GM12873 (cell line): ENCODE measurements around the gene ZNF200.

Experiments used
- TF ChIP-seq, protein P1 (sequence below): IDR thresholded peaks from 2 replicates; pipeline ENCODE4 v1.5.1; 2012; ENCODE audit warnings: low read depth, mild to moderate bottlenecking, moderate library complexity, low read length, control low read depth; ENCODE audit not compliant: insufficient read depth; ENCODE audit errors: missing control alignments

The ZNF200 gene

DNA sequence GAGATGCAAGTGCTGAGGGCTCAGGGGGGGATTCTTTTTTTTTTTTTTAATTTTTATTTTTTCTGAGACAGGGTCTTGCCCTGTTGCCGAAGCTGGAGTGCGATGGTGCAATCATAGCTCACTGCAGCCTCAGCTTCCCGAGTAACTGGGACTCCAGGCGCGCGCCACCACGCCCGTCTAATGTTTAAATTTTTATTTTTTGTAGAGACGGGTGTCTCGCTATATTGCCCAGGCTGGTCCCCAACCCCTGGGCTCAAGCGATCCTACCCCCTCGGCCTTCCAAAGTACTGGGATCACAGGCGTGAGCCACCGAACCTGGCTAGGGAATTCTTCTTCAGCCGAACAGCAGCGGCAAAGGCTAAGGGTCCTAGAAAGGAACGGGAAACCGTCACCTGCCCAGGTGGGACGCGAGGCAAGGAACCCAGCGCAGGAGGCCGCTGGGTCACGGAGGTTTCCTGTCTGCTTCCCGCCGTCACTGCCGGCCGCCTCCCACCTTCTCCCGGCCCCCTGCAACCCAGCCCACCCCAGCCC lies 60.3 kb downstream of the ZNF200 start:
- TF ChIP-seq, protein P1, sequence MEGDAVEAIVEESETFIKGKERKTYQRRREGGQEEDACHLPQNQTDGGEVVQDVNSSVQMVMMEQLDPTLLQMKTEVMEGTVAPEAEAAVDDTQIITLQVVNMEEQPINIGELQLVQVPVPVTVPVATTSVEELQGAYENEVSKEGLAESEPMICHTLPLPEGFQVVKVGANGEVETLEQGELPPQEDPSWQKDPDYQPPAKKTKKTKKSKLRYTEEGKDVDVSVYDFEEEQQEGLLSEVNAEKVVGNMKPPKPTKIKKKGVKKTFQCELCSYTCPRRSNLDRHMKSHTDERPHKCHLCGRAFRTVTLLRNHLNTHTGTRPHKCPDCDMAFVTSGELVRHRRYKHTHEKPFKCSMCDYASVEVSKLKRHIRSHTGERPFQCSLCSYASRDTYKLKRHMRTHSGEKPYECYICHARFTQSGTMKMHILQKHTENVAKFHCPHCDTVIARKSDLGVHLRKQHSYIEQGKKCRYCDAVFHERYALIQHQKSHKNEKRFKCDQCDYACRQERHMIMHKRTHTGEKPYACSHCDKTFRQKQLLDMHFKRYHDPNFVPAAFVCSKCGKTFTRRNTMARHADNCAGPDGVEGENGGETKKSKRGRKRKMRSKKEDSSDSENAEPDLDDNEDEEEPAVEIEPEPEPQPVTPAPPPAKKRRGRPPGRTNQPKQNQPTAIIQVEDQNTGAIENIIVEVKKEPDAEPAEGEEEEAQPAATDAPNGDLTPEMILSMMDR: no peak

DNA sequence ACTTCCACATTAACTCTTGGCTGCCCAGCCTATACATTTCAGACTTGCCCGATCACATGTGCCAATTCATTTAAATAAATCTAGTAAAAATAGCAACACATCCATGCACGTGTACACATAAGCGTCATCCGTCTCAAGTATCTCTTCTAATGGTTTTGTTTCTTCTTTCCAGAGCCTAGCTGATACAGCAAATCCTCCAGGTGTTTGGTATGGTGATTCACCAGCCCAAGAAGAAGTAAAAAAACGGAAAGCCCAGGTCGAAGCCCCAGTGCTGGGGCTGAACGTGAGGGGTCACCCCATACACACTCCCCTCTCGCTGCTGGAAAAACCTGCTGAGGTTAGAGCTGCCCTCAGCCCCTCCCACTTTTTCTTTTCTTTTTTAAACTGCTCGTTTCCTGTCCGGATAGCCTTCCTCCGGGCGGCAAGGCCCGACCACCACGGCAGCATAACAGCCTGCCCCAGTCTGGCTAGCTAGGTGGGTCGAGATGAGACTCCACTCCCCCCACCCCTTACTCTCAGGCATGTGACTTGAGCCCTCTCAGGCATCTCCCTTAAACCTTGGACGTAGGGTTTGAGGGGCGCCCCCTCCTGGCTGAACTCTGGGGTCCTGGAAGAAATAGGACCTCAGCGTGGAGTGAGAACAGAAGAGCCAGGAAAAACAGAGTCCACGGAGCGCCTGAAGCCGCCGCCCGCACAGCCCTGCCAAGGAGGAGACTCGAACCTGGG lies 60.9 kb downstream of the ZNF200 start:
- TF ChIP-seq, protein P1: peak; percentile 44
